Smooth muscle cell (in vitro differentiated cells): Measurements from ENCODE around the gene YPEL1. TPM values are rescaled to one million over a fixed set of nuclear protein-coding genes. Genes with fewer than 3 reads are reported as not detected.

Experiments
- DNase-seq: peaks from one replicate; lab custom pipeline; 2025; ENCODE audit not compliant: unreplicated experiment; lab: John Stamatoyannopoulos, UW
- H2AFZ ChIP-seq: fragments of 200-600 bp; sonication (generic); 2 replicates; pipeline ENCODE4 v1.6.0; 2016; ENCODE audit warnings: antibody characterized with exemption, low read depth, mild to moderate bottlenecking
- H3F3A ChIP-seq: fragments of 200-600 bp; sonication (generic); 2 replicates; pipeline ENCODE4 v1.6.0; 2017; ENCODE audit warnings: antibody characterized with exemption, low read depth
- H3K27ac ChIP-seq: fragments of 200-600 bp; sonication (generic); 2 replicates; pipeline ENCODE4 v1.5.1; 2016; ENCODE audit warnings: low read depth, mild to moderate bottlenecking
- H3K27me3 ChIP-seq: fragments of 200-600 bp; sonication (generic); 2 replicates; pipeline ENCODE4 v1.6.1; 2016; ENCODE audit warnings: low read depth, mild to moderate bottlenecking
- H3K36me3 ChIP-seq: fragments of 200-600 bp; sonication (generic); 2 replicates; pipeline ENCODE4 v1.5.1; 2016; ENCODE audit warnings: low read depth
- H3K4me1 ChIP-seq: fragments of 200-600 bp; sonication (generic); 2 replicates; pipeline ENCODE4 v1.5.1; 2016; ENCODE audit warnings: low read depth
- H3K4me2 ChIP-seq: fragments of 200-600 bp; sonication (generic); 2 replicates; pipeline ENCODE4 v1.6.0; 2016; ENCODE audit warnings: mild to moderate bottlenecking
- H3K4me3 ChIP-seq: fragments of 200-600 bp; sonication (generic); 2 replicates; pipeline ENCODE4 v1.5.1; 2016; ENCODE audit warnings: mild to moderate bottlenecking
- H3K79me2 ChIP-seq: fragments of 200-600 bp; sonication (generic); 2 replicates; pipeline ENCODE4 v1.6.0; 2016; ENCODE audit warnings: low read depth, mild to moderate bottlenecking
- H3K9ac ChIP-seq: fragments of 200-600 bp; sonication (generic); 2 replicates; pipeline ENCODE4 v1.6.0; 2016; ENCODE audit warnings: low read depth
- H3K9me3 ChIP-seq: fragments of 200-600 bp; sonication (generic); replicated peaks from 2 replicates; pipeline ENCODE4 v1.5.1; 2016; ENCODE audit warnings: low read depth
- H4K20me1 ChIP-seq: fragments of 200-600 bp; sonication (generic); 2 replicates; pipeline ENCODE4 v1.6.0; 2016; ENCODE audit warnings: low read depth
- WGBS: methylation state at CpG from one replicate; pipeline ENCODE4 v1.1.7; 2016; ENCODE audit warnings: low lambda C conversion rate; 5-methylcytosine and 5-hydroxymethylcytosine counted together
- polyA plus RNA-seq: library from polyadenylated mRNA; unstranded; fragments of >200 nt; fragmentation: Nextera tagmentation; extraction: Ambion mirVana; gene quantifications from 2 replicates; pipeline ENCODE4 v1.2.1, GENCODE V29; 2016
- total RNA-seq: library from RNA; depleted of rRNA; stranded (reverse); fragments of >200 nt; gene quantifications from 2 replicates; pipeline ENCODE4 v1.2.3, GENCODE V29; 2014
- TF ChIP-seq, protein P1 (sequence below): fragments of 200-600 bp; sonication (generic); IDR thresholded peaks from 2 replicates; pipeline ENCODE4 v1.5.1; 2017; ENCODE audit warnings: borderline replicate concordance, mild to moderate bottlenecking, antibody characterized with exemption; ENCODE audit not compliant: insufficient read depth, poor library complexity, severe bottlenecking

YPEL1 gene
- total and polyA plus RNA-seq, 2 experiments from 2014 or later: 1.8 to 4.1 TPM

DNA sequence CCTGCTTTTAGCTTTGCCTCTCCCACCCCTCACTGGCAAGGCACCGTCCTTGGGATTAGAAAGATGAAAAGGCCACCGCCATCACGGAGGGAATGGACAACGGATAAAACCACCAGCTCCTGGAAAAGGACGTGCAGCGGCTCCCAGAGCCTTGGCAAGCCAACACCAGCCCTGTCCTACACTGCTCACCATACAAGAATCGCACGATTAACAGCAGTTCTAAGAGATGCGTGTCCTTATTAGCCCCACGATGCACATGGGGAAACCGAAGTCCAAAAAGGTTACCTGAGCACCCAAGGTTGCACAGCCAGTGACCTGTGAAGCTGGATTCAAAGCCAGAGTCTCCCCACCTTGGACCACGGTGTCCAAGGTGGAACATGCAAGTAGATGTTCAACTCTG is 7.3 kb downstream of the YPEL1 start:
- WGBS: 89% methylated on average over 12 of the region's 12 CpGs
- no peaks in the 10 kb centered on the region for H3K4me1 ChIP-seq

DNA sequence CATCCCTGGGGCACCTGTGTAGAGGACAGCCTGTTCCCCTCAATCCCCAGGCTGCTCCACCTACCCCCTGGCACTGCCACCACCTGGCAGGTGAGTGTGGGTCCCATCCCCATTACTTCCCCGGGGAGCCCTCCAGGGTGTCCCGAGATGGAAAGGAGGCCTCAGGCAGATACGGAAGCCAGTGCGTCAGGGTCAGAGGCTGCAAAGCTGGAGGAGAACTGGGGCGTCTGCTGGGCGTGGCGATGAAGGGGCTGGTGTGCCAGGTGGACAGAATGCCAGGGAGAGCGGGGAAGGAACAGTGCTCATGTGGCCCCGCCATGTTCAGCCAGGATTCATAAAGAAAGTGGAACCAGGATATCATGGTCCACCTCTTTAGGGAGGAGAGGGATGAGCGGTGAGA is 7.8 kb downstream of the YPEL1 start:
- Histone ChIP-seq H2AFZ (no peak overlapping the region), H3K79me2 (no peaks in the 10 kb centered on the region), H4K20me1 (no peaks in the 10 kb centered on the region), H3K4me1 (no peaks in the 10 kb centered on the region), H3F3A (no peaks in the 10 kb centered on the region), H3K36me3 (no peaks in the 10 kb centered on the region), H3K4me2 (no peak overlapping the region), H3K27me3 (no peaks in the 10 kb centered on the region), H3K9me3 (no peaks in the 10 kb centered on the region), H3K4me3 (no peak overlapping the region), H3K9ac (no peak overlapping the region), H3K27ac (no peak overlapping the region)
- TF ChIP-seq, protein P1, sequence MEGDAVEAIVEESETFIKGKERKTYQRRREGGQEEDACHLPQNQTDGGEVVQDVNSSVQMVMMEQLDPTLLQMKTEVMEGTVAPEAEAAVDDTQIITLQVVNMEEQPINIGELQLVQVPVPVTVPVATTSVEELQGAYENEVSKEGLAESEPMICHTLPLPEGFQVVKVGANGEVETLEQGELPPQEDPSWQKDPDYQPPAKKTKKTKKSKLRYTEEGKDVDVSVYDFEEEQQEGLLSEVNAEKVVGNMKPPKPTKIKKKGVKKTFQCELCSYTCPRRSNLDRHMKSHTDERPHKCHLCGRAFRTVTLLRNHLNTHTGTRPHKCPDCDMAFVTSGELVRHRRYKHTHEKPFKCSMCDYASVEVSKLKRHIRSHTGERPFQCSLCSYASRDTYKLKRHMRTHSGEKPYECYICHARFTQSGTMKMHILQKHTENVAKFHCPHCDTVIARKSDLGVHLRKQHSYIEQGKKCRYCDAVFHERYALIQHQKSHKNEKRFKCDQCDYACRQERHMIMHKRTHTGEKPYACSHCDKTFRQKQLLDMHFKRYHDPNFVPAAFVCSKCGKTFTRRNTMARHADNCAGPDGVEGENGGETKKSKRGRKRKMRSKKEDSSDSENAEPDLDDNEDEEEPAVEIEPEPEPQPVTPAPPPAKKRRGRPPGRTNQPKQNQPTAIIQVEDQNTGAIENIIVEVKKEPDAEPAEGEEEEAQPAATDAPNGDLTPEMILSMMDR: no peak
- DNase-seq: no peak
- WGBS: 89% methylated on average over 10 of the region's 10 CpGs

More for the DNA sequence above, 7.3 kb downstream of the YPEL1 start:
- Histone ChIP-seq H4K20me1 (no peaks in the 10 kb centered on the region), H2AFZ (no peak overlapping the region), H3K9ac (no peak overlapping the region), H3K27me3 (peaks cover 5% of the 10 kb centered on the region), H3K27ac (no peak overlapping the region), H3K36me3 (no peaks in the 10 kb centered on the region), H3K4me2 (no peak overlapping the region), H3K9me3 (no peaks in the 10 kb centered on the region), H3K79me2 (no peaks in the 10 kb centered on the region), H3K4me3 (no peak overlapping the region), H3F3A (no peaks in the 10 kb centered on the region)
- TF ChIP-seq, protein P1: no peak
- no peak for DNase-seq

DNA sequence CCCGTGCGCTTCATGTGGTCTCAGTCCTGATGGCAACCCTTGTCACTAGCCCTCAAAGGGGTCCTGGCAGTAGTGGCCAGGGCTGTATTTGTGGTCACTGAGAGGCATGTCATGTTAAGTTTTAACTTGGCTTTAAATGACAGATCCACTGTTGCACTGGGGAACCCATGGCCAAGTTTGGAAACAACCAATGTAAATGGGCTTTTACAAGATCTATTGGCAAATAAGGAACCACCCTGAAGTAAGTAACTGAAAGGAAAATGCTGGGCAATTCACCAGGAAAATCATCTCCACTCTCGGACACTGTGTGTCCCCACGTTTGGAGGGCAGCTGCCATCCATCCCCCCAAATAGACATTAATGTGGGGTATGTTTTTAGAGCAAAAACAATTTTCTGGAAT is 8.4 kb downstream of the YPEL1 start:
- Histone ChIP-seq H2AFZ (no peak overlapping the region), H3K36me3 (no peaks in the 10 kb centered on the region), H3K27me3 (no peaks in the 10 kb centered on the region), H3K4me2 (no peak overlapping the region), H3K4me1 (no peaks in the 10 kb centered on the region), H3K9ac (no peak overlapping the region), H4K20me1 (no peaks in the 10 kb centered on the region), H3K9me3 (no peaks in the 10 kb centered on the region), H3K4me3 (no peak overlapping the region), H3K79me2 (no peaks in the 10 kb centered on the region), H3F3A (no peaks in the 10 kb centered on the region), H3K27ac (no peak overlapping the region)
- WGBS: 90% methylated on average over 4 of the region's 4 CpGs
- DNase-seq: no peak
- TF ChIP-seq, protein P1: no peak

DNA sequence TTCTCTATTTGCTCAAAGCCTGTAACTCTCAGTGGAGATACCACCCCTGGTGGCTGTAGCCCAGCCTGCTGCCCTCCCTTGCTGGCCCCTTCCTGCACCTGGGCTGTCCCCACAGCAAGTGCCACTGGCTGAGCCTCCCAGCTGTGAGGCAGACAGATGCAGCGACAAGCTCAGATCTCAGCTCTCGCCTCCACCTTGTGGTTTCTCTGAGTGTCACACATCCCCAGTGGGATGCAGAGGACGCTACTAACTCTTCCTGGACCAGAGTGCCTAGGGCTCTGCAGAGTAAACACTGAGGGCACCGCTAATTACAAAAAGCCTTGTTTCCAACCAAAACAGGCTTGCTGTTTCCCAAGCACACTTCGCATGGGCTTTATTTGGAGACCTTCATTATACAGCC is 8.9 kb downstream of the YPEL1 start:
- Histone ChIP-seq H3K27ac (no peak overlapping the region), H3F3A (no peaks in the 10 kb centered on the region), H3K36me3 (no peaks in the 10 kb centered on the region), H3K4me1 (no peaks in the 10 kb centered on the region), H3K9me3 (no peaks in the 10 kb centered on the region), H3K9ac (no peak overlapping the region), H4K20me1 (no peaks in the 10 kb centered on the region), H3K79me2 (no peaks in the 10 kb centered on the region), H3K4me2 (no peak overlapping the region), H3K4me3 (no peak overlapping the region), H3K27me3 (no peaks in the 10 kb centered on the region), H2AFZ (no peak overlapping the region)
- WGBS: 15% methylated on average over 5 of the region's 5 CpGs
- no peak for DNase-seq
- TF ChIP-seq, protein P1: peak; percentile 18
